ENCODE results near the gene THBS3.

Gene THBS3

GRCh38 chr1:155186067-155186793 lies 21.5 kb downstream of the THBS3 start:
- no peaks in the 10 kb centered on the region for H3K36me3 ChIP-seq (ENCODE audit: insufficient read depth, low read length)
- no peaks in the 10 kb centered on the region for H3K27me3 ChIP-seq (ENCODE audit: insufficient read depth, low read length, poor library complexity, severe bottlenecking)
- H3F3A ChIP-seq (ENCODE audit: low read depth) = no peaks in the 10 kb centered on the region
- H3K79me2 ChIP-seq (ENCODE audit: insufficient read depth, low read length) = no peaks in the 10 kb centered on the region
- H3K4me3 ChIP-seq (ENCODE audit: low read length, poor library complexity, severe bottlenecking) = no peak overlapping the region
- no peaks in the 10 kb centered on the region for H3K9me3 ChIP-seq (ENCODE audit: insufficient read depth, low read depth, low read length)
- H3K4me2 ChIP-seq (ENCODE audit: low read depth, low read length, poor library complexity, severe bottlenecking) = no peak overlapping the region
- H3K9me2 ChIP-seq (replicated peaks; ENCODE audit: low read depth, low read length) = no peaks in the 10 kb centered on the region
- no peaks in the 10 kb centered on the region for H4K20me1 ChIP-seq (ENCODE audit: insufficient read depth, low read length, poor library complexity, severe bottlenecking)
- TF ChIP-seq EZH2phosphoT487 (IDR thresholded peaks at IDR 0.05; ENCODE audit: borderline replicate concordance) (no peak), CTCF (conservative IDR thresholded peaks at IDR 0.05; ENCODE audit: low read length) (no peak)
- H3K4me1 ChIP-seq (ENCODE audit: insufficient read depth, low read length, poor library complexity, severe bottlenecking) = no peaks in the 10 kb centered on the region
- H2AFZ ChIP-seq (ENCODE audit: low read length) = no peak overlapping the region
- H3K9ac ChIP-seq (ENCODE audit: low read depth, low read length, poor library complexity, severe bottlenecking) = no peak overlapping the region

GRCh38 chr1:155185783-155186066 lies 22.0 kb downstream of the THBS3 start:
- Histone ChIP-seq H3F3A (ENCODE audit: low read depth) (no peaks in the 10 kb centered on the region), H3K4me3 (ENCODE audit: low read length, poor library complexity, severe bottlenecking) (no peak overlapping the region), H3K4me1 (ENCODE audit: insufficient read depth, low read length, poor library complexity, severe bottlenecking) (no peaks in the 10 kb centered on the region), H3K9me2 (replicated peaks; ENCODE audit: low read depth, low read length) (no peaks in the 10 kb centered on the region), H3K36me3 (ENCODE audit: insufficient read depth, low read length) (no peaks in the 10 kb centered on the region), H3K4me2 (ENCODE audit: low read depth, low read length, poor library complexity, severe bottlenecking) (no peak overlapping the region), H3K9me3 (ENCODE audit: insufficient read depth, low read depth, low read length) (no peaks in the 10 kb centered on the region), H2AFZ (ENCODE audit: low read length) (no peak overlapping the region), H3K9ac (ENCODE audit: low read depth, low read length, poor library complexity, severe bottlenecking) (no peak overlapping the region), H4K20me1 (ENCODE audit: insufficient read depth, low read length, poor library complexity, severe bottlenecking) (no peaks in the 10 kb centered on the region), H3K79me2 (ENCODE audit: insufficient read depth, low read length) (no peaks in the 10 kb centered on the region), H3K27me3 (ENCODE audit: insufficient read depth, low read length, poor library complexity, severe bottlenecking) (no peaks in the 10 kb centered on the region)
- TF ChIP-seq CTCF (conservative IDR thresholded peaks at IDR 0.05; ENCODE audit: low read length) = no peak
- no peak for TF ChIP-seq EZH2phosphoT487 (IDR thresholded peaks at IDR 0.05; ENCODE audit: borderline replicate concordance)

GRCh38 chr1:155184835-155185782 lies 22.6 kb downstream of the THBS3 start:
- Histone ChIP-seq H3K4me2 (ENCODE audit: low read depth, low read length, poor library complexity, severe bottlenecking) (no peak overlapping the region), H3K9me2 (replicated peaks; ENCODE audit: low read depth, low read length) (no peaks in the 10 kb centered on the region), H3K9me3 (ENCODE audit: insufficient read depth, low read depth, low read length) (no peaks in the 10 kb centered on the region), H3K4me1 (ENCODE audit: insufficient read depth, low read length, poor library complexity, severe bottlenecking) (no peaks in the 10 kb centered on the region), H3F3A (ENCODE audit: low read depth) (no peaks in the 10 kb centered on the region), H3K4me3 (ENCODE audit: low read length, poor library complexity, severe bottlenecking) (no peak overlapping the region), H2AFZ (ENCODE audit: low read length) (no peak overlapping the region), H3K79me2 (ENCODE audit: insufficient read depth, low read length) (no peaks in the 10 kb centered on the region), H3K36me3 (ENCODE audit: insufficient read depth, low read length) (no peaks in the 10 kb centered on the region), H3K27me3 (ENCODE audit: insufficient read depth, low read length, poor library complexity, severe bottlenecking) (no peaks in the 10 kb centered on the region), H3K9ac (ENCODE audit: low read depth, low read length, poor library complexity, severe bottlenecking) (no peak overlapping the region), H4K20me1 (ENCODE audit: insufficient read depth, low read length, poor library complexity, severe bottlenecking) (no peaks in the 10 kb centered on the region)
- TF ChIP-seq CTCF (conservative IDR thresholded peaks at IDR 0.05; ENCODE audit: low read length) (no peak), EZH2phosphoT487 (IDR thresholded peaks at IDR 0.05; ENCODE audit: borderline replicate concordance) (no peak)

All from Loucy (cell line).